Fibroblast of the aortic adventitia (primary cell): ENCODE measurements around the gene SCFD1. TPM values are rescaled to one million over a fixed set of nuclear protein-coding genes. Genes with fewer than 3 reads are reported as not detected.

Source experiments
- DNase-seq: peaks from one replicate; pipeline ENCODE4 v3.0.0-alpha.2; 2010; ENCODE audit warnings: low read depth
- H3K4me3 ChIP-seq: 2 replicates; pipeline ENCODE4 v1.5.1; 2011; ENCODE audit warnings: low read depth, mild to moderate bottlenecking, control low read depth, low read length, moderate library complexity
- CTCF ChIP-seq: IDR thresholded peaks from 2 replicates; pipeline ENCODE4 v1.5.1; 2011; ENCODE audit warnings: mild to moderate bottlenecking, low read length, control low read depth, inconsistent platforms; ENCODE audit not compliant: insufficient read depth
- total RNA-seq: library from RNA; depleted of rRNA; stranded (reverse); fragments of >200 nt; gene quantifications from 2 replicates; pipeline ENCODE4 v1.2.3, GENCODE V29; 2012; ENCODE audit warnings: low replicate concordance

Gene SCFD1
- total RNA-seq, 1 donor, result 125 TPM

GRCh38 chr14:30768791-30769190, 146.7 kb downstream of the SCFD1 start:
- no peak for TF ChIP-seq CTCF
- DNase-seq, result no peak
- no peak overlapping the region for H3K4me3 ChIP-seq

GRCh38 chr14:30770376-30770775, 148.3 kb downstream of the SCFD1 start:
- no peak overlapping the region for H3K4me3 ChIP-seq
- DNase-seq, result no peak
- TF ChIP-seq CTCF, result no peak

- DNase-seq, result no peak
- H3K4me3 ChIP-seq, result no peak overlapping the region
- no peak for TF ChIP-seq CTCF
Observed at GRCh38 chr14:30771595-30771994, 149.5 kb downstream of the SCFD1 start.

- peak; percentile 3 for DNase-seq
- no peak for TF ChIP-seq CTCF
- no peak overlapping the region for H3K4me3 ChIP-seq
Observed at GRCh38 chr14:30779210-30779609, 157.1 kb downstream of the SCFD1 start.

Other genes with a start within 250 kb of the SCFD1 start
- gene G2E3, start 63.2 kb upstream of the SCFD1 start, total RNA-seq, result 24.8 and 43.9 TPM in 2 replicates